ENCODE data around the gene KIAA0040.
"Not testable (repeated sequence)": the region's sequence is repeated elsewhere in the genome, so short reads cannot be mapped to it uniquely, and the experiment has no call there.

KIAA0040 gene

DNA sequence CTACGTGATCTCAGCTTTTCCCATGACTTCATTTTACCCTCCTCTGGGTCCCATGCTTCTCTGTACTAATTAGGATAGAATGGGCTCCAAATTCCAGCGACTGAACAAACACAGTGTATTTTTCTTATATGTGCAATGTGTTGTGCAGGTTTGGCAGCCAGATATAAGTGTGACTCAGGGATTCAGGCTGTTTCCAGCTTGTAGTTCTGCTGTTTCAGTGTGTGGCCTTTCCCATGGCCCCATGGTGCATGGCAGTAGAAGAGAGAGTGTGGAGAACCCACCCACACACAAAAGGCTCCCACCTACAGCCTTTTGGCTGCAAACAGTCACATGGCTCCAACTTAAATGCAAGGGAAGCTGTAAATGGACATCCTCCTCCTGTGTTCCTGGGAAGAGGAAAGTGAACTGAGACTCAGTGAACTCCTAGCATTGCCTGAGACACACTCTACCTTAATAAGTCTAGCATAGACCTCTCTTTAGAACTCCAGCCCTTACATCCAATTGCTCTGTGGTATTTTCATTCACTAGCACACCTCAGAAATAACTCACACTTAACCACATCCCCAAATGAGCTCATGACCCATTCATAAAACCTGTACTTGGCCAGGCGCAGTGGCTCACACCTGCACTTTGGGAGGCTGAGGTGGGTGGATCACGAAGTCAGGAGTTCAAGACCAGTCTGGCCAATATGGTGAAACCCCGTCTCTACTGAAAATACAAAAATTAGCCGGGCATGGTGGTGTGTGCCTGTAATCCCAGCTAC is 58.7 kb downstream of the KIAA0040 start:
- no peak for DNase-seq

DNA sequence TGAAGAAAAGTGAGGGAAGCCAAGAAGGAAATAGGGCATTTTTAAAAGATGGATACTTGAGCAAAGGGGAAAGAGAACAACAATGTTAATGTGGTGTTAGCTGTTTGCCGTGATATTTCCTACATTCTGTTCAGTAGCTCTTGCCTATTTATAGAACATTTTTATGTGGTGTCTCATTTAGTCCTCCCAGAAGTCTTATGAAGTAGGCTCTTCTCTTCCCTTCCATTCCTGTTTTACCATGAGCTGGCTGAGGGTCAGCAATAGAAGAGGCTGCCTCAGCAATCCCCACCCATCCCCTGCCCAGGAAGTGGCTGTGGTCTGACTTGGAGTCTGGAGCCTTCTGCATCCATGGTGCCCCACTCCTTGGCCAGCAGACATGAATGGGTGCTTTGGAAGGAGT is 60.1 kb downstream of the KIAA0040 start:
- no peak for DNase-seq

DNA sequence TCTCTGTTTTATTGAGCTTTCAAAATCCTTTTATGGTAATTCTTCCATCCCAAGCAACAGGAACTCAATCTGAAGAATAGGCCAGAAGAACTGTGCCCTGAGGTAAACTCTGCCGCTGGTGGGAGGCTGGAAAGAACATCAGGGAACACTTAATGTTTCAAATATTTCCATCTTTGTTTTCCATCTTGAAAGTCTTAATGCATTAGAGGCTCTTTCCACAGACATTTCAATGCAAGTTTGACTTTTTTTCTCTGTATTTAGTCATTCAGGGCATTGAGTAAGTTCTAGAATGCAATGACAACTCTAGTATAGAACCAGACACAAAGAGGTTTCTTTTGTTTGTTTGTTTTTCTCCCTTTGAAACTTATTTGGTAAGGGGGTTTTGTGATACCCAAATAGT is 61.5 kb downstream of the KIAA0040 start:
- no peak for DNase-seq

DNA sequence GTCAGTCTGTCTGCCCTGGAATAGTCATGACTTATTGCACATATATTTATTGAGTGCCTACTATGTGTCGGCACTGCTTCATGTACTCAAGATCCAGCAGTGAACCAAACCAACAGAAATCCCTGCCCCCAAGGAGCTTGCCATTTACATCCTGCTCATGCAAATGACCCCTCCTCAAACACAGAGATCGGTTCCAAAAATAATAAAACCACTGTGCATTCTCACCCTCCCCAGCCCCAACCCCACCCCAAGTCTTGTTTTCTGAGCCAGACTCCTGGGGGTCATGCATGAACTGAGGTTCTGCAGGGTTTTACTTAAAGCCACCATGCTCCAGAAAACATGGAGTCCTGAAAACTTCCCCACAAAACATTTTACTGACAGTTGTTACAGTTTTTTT is 61.9 kb downstream of the KIAA0040 start:
- DNase-seq = no peak

DNA sequence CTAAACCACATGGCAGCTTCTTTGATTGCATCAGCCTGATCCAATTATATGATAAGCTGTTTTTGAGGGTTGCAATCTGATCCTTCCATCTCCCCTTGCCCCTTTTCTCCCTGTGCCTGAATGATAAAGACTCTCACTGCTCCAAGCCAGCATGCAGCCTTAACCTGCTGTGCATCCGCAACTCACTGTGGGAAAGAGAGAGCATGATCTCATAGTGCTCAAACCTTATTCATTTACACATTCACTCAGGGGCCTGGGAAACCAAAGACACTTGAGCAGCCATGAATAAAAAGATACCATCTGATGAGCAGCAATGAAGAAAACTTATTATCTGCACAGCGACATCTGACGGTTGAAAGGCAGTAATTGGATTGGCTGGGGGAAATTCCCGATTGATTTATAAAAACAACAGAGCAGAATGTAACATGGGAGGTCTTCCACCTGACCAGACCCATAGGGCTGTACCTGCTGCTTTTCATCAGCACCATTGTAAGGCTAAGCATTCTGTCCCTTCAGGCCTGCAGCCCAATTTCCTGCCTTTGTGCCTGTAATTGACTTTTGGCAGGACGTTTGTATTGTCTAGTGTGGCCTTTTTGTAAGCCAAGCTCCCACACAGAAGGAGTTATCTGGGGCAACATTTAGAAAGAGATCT is 62.5 kb downstream of the KIAA0040 start:
- DNase-seq = no peak

DNA sequence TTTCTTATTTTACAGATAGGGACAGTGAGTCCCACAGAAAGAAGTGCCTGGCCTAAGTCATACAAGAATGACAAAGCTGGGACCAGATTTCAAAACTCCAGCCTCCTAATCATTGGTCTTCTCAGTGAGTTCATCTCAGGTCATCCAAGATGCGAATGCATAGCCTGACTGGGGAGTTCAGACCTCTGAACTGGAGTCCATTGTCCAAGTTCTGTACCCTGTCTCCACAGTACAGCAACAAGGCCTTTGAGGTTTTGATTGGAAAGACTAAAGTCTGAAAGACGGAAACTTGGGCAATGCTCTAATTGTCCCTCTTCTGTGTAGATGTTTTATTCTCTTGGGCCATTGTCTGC is 63.0 kb downstream of the KIAA0040 start:
- no peak for DNase-seq

DNA sequence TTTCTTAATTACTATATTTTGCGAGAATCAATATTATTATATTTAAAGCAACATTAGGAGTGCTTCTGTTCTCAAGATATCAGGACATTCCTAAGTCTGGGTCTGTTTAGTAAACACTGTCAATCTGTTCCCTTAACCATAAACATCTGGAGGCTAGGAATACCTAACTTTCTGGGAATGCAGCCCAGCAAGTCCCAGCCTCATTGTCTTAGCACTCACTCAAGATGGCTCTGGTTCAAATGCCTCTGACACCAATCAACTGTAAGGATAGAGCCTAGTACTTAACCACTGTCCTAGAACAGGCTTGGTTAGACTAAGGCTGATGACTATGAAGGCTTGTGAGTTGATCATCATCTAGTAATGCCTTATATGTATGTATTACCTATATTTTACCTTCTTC is 63.4 kb downstream of the KIAA0040 start:
- DNase-seq = no peak

DNA sequence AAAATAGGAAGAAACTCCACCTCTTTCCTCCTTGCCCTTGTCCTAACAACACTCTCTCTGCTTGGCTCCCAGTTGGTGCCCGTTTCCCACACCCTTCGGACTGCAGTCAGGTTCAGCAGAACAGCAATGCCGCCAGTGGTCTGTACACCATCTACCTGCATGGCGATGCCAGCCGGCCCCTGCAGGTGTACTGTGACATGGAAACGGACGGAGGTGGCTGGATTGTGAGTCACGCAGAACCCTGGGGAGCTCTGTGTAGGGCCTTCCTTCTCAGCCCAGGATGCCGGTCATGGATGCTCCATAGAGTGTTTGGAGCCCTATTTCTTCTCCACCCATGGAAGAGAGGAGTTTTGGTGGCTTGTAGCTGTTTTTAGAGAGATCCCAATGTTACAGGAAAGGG is 64.1 kb downstream of the KIAA0040 start:
- DNase-seq = no peak

DNA sequence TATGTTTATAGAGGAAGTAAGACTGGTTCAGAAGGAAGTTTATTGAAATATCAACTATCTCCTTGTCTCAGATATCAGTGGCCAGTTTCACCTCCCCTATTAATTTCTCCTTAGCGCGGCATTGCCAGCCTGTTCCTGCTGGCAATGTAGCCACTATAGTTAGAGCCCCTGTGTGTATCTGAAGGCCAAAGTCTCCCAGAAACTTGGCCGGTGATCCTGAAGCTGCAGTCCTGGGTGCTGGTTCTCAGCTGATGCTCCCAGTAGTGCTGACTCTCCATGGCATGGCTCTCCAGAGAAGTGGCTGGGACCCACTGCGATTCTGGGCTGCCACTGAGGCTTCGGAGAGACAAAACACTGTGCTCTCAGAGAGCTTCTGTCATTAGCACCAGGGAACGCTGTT is 65.0 kb downstream of the KIAA0040 start:
- no peak for DNase-seq

DNA sequence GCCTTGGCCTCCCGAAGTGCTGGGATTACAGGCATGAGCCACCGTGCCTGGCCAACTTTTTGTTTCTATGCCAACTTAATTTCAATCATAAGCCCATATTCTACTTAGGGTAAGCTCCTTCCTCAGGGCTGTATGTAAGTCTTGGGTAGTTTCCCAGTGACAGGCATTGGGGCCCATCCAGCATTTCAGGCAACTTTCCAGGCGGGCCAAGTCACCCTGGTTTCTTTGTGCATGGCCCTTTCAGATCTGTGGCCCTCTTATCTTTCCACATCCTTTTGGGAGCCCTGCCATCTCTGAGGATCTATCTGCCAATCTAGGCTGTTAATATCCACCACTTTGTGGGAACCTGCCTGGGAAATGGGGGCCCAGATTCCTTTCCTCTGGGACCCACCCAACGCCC is 66.2 kb downstream of the KIAA0040 start:
- DNase-seq = no peak

DNA sequence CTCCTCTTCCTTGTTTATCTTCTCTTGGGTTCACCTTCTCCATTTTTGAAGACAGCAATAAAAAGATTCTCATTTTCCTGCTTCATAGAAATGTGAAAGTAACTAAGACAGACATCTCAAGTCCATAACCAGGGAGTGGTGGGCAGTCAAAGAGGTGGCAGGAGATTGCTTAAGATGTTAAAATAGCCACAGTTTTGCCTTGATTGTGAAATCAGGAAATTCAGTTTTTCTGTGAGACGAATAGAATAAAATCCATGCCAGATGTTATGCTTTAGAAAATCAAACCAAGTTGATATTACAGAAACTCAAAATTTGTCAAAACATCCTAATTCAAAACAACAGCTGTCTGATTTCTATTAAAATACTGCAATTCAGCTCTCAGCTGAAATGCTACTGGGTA is 67.7 kb downstream of the KIAA0040 start:
- DNase-seq = no peak

DNA sequence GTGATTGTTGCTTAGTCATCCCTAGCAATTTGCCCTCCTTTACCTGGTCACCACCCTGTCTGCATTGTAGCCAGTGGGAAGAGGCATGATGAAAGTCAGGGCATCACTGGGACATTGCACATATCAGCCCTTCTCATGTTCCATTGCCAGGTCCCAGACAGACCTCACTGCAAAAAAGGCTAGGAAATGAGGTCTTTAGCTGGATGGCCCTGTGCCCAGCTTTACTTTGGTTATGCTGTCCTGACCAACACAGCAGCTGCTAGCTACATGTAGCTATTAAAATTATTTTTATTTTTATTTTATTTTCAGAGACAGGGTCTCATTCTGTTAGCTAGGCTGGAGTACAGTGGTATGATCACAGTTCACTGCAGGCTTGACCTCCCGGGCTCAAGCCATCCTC is 72.1 kb downstream of the KIAA0040 start:
- DNase-seq = no peak

DNA sequence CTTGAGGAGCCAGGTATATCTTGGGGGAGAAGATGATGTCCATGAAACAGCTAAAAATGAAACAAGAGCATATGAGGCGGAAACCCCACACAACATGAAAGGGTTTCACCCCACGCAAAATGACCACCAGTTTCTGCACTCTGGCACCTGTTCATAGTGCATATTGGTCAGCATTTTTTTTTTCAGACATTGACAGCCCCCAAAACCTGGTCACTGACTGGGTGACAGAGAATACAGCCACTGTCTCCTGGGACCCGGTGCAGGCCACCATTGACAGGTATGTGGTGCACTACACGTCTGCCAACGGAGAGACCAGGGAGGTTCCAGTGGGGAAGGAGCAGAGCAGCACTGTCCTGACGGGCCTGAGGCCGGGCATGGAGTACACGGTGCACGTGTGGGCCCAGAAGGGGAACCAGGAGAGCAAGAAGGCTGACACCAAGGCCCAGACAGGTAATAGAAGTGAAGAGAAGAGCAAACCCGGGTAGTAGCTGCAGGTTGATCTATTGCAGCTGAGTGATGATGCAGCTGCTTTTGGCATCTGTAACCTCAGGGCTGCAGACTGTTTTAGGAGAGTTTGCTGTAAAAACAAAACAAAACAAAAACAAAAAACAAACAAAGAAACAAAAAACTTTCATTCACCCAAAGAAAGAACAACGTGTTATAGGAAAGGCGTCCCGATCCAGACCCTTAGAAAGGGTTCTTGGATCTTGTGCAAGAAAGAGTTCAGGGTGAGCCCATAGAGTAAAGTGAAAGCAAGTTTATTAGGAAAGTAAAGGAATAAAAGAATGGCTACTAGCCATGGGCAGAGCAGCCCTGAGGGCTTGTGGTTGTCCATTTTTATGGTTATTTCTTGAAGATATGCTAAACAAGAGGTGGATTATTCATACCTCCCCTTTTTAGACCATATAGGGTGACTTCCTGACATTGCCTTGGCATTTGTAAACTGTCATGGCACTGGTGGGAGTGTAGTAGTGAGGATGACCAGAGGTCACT is 73.9 kb downstream of the KIAA0040 start:
- DNase-seq = no peak

DNA sequence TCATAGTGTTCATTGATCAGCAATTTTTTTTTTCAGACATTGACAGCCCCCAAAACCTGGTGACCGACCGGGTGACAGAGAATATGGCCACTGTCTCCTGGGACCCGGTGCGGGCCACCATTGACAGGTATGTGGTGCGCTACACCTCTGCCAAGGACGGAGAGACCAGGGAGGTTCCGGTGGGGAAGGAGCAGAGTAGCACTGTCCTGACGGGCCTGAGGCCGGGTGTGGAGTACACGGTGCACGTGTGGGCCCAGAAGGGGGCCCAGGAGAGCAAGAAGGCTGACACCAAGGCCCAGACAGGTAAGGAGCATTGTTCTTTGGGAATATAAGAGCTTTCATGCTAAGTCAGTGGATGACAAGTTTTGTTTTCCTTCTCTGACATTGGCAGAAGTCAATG is 75.7 kb downstream of the KIAA0040 start:
- no peak for DNase-seq

DNA sequence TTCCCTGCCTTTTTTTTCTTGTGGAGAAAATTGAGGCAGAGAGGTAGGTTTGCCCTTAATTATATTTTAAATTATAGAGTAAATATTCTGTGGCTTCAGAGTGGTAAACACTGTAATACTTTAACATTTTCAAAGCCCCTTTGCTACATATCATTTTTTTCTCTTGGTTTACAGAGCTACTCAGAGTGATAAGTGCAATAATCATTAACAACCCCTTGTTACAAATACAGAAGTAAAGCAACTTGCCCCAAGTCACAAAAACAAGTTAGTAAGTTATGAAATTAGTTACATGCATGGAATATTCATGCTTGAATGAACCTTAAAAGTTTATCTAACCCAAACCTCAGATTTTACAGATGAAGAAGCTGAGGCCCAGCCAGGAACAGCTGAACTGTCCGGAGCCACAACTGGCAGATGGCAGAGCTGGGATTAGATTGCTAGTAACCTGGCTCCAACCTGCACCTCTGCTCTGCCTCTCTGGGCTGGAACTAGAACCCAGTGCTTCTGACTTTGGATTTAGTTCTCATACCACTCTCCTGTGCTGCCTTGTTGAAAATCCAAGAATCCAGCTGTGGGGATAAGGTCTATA is 76.3 kb downstream of the KIAA0040 start:
- DNase-seq = no peak

DNA sequence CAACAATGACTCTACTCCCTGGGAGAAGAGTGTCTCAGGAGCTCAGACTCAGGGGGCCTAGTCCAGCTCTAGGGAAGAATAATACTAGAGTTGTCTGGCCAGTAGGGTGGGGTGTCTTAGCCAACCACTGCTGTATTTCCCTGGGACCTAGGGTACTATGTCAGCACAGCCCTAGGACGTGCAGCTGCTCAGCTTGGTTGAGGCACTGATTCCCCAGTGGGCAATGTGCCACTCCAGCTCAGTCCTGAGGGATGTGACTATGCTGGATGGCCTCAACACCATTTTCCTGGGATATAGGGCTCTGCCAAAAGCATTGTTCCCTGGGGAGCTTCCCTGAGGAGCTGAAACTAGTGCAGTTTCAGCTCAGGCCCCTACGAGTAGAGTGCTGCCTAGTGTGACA is 77.6 kb downstream of the KIAA0040 start:
- DNase-seq = no peak

DNA sequence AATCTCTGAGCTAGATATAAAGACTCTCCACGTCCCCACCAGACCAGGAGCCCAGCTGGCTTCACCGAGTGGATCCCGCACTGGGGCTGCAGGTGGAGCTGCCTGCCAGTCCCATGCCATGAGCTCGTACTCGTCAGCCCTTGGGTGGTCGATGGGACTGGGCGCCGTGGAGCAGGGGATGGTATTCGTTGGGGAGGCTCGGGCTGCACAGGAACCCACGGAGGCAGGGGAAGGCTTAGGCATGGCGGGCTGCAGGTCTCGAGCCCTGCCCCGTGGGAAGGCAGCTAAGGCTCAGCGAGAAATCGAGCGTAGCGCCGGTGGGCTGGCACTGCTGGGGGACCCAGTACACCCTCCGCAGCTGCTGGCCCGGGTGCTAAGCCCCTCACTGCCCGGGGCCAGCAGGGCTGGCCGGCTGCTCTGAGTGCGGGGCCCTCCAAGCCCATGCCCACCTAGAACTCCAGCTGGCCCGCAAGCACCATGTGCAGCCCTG is 84.2 kb downstream of the KIAA0040 start:
- not testable (repeated sequence) for DNase-seq

All from CD4-positive, alpha-beta T cell treated with Interleukin-15 for 1 hour (primary cell).